PFSK-1 (cell line): Measurements from ENCODE around the gene TMEM144.

Experiments
- FOXP2 ChIP-seq: optimal IDR thresholded peaks from 2 replicates; pipeline ENCODE3; 2011; ENCODE audit warnings: borderline replicate concordance, control low read depth, inconsistent platforms; ENCODE audit not compliant: insufficient read depth; ENCODE audit errors: extremely low read length, extremely low read depth
- POLR2AphosphoS5 ChIP-seq: IDR thresholded peaks from 2 replicates; pipeline ENCODE4 v1.6.1; 2012; ENCODE audit warnings: low read depth, mild to moderate bottlenecking, control low read depth, low read length, moderate library complexity
- REST ChIP-seq, 2 experiments: IDR thresholded peaks; 2 replicates each; pipeline versions ENCODE4 v1.6.1 to v1.8.0; 2011 to 2012; ENCODE audit warnings: low read depth in 2 of 2, low read length in 2 of 2, control low read depth in 1 of 2, inconsistent platforms in 1 of 2, mild to moderate bottlenecking in 1 of 2, moderate library complexity in 1 of 2; ENCODE audit not compliant: insufficient read depth in 1 of 2
- SIN3A ChIP-seq: IDR thresholded peaks from 2 replicates; pipeline ENCODE4 v1.6.1; 2012; ENCODE audit warnings: mild to moderate bottlenecking, low read length, moderate library complexity, borderline replicate concordance; ENCODE audit not compliant: insufficient read depth
- TAF1 ChIP-seq: IDR thresholded peaks from 2 replicates; pipeline ENCODE4 v1.6.1; 2012; ENCODE audit warnings: low read length, control low read depth, borderline replicate concordance; ENCODE audit not compliant: insufficient read depth

Gene TMEM144

GRCh38 chr4:158200214-158200613, 10.1 kb upstream of the TMEM144 start:
- TF ChIP-seq REST (IDR thresholded peaks at IDR 0.05; ENCODE audit: insufficient read depth in 1 of 2, low read depth in 2 of 2, low read length in 2 of 2) = no peak
- no peak for TF ChIP-seq SIN3A
- no peak for TF ChIP-seq TAF1
- TF ChIP-seq FOXP2 = no peak
- no peak for TF ChIP-seq POLR2AphosphoS5

GRCh38 chr4:158201322-158201721, 9.0 kb upstream of the TMEM144 start:
- TF ChIP-seq SIN3A (no peak), FOXP2 (no peak), POLR2AphosphoS5 (no peak), TAF1 (no peak), REST (IDR thresholded peaks at IDR 0.05; ENCODE audit: insufficient read depth in 1 of 2, low read depth in 2 of 2, low read length in 2 of 2) (no peak)

DNA sequence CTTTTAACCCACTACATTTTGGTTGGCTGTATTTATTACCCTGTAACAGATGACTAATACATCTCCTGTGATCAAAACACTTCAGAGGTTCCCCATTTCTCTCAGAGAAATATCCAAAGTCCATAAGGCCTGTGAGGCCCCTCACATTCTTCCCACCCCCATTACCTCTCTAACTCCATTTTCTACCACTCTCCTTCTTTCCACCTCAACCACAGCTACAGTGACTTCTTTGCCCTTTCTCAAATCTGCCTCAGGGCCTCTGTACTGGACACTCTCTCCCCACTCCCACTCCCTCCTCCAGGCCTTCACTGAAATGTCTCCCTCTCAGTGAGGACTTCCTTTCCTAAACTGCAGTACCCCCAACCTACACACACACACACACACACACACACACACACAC, 8.4 kb upstream of the TMEM144 start:
- no peak for TF ChIP-seq SIN3A
- TF ChIP-seq TAF1 = no peak
- TF ChIP-seq POLR2AphosphoS5 = no peak
- no peak for TF ChIP-seq FOXP2
- TF ChIP-seq REST (IDR thresholded peaks at IDR 0.05; ENCODE audit: insufficient read depth in 1 of 2, low read depth in 2 of 2, low read length in 2 of 2) = no peak

- TF ChIP-seq REST (IDR thresholded peaks at IDR 0.05; ENCODE audit: insufficient read depth in 1 of 2, low read depth in 2 of 2, low read length in 2 of 2) (no peak), TAF1 (no peak), FOXP2 (no peak), POLR2AphosphoS5 (no peak)
These were observed 7.8 kb upstream of the TMEM144 start for GRCh38 chr4:158202481-158202880.

GRCh38 chr4:158203436-158203835, 6.8 kb upstream of the TMEM144 start:
- TF ChIP-seq SIN3A = no peak
- no peak for TF ChIP-seq REST (IDR thresholded peaks at IDR 0.05; ENCODE audit: insufficient read depth in 1 of 2, low read depth in 2 of 2, low read length in 2 of 2)
- TF ChIP-seq TAF1 = no peak
